ENCODE results near the gene PLCB1. TPM values are rescaled to one million over a fixed set of nuclear protein-coding genes. Genes with fewer than 3 reads are reported as not detected.

PLCB1 gene
- total and polyA plus RNA-seq, 2 of the 4 experiments (the other 2 are of a cell fraction) = 5.6 to 16.1 TPM

- Histone ChIP-seq H3K79me1 (ENCODE audit: low read depth in 1 of 2, low read length in 2 of 2) (no peaks in the 10 kb centered on the region), H3K56ac (ENCODE audit: extremely low read depth, insufficient read depth, low read length) (no peak overlapping the region), H3K4me2 (ENCODE audit: low read depth, low read length) (no peak overlapping the region), H3K9ac (ENCODE audit: low read depth, low read length) (no peak overlapping the region), H3K4me3 (ENCODE audit: insufficient read depth, low read depth, low read length) (no peak overlapping the region), H2BK20ac (ENCODE audit: low read depth, low read length) (no peak overlapping the region), H2AFZ (replicated peaks; ENCODE audit: low read length, poor library complexity) (no peak overlapping the region), H2AK9ac (replicated peaks; ENCODE audit: low read depth, low read length, poor library complexity) (no peak overlapping the region), H2BK15ac (ENCODE audit: low read depth, low read length) (no peak overlapping the region), H3K4me1 (ENCODE audit: control insufficient read depth, insufficient read depth, low read length) (peaks cover 1% of the 10 kb centered on the region; the same call in 1 of the 2 replicates), H3K18ac (ENCODE audit: low read depth, low read length) (no peak overlapping the region), H4K8ac (ENCODE audit: low read depth in 2 of 2, low read length in 2 of 2) (no peak overlapping the region), H4K91ac (ENCODE audit: insufficient read depth, low read depth, low read length) (no peak overlapping the region), H2BK120ac (ENCODE audit: low read depth, low read length) (no peak overlapping the region), H3K23ac (ENCODE audit: low read depth, low read length) (no peak overlapping the region), H3K9me1 (ENCODE audit: insufficient read depth, low read length) (no peaks in the 10 kb centered on the region), H3K27ac (ENCODE audit: insufficient read depth, low read length) (no peak overlapping the region), H2AK5ac (ENCODE audit: low read depth, low read length) (no peak overlapping the region), H4K20me1 (ENCODE audit: insufficient read depth, low read length) (no peaks in the 10 kb centered on the region), H3K4ac (ENCODE audit: low read depth, low read length) (no peak overlapping the region), H4K5ac (ENCODE audit: low read depth, low read length) (no peak overlapping the region), H3K36me3 (ENCODE audit: control insufficient read depth, insufficient read depth, low read length) (no peaks in the 10 kb centered on the region), H2BK5ac (ENCODE audit: low read depth, low read length, poor library complexity, severe bottlenecking) (no peak overlapping the region), H3K27me3 (ENCODE audit: control insufficient read depth, insufficient read depth, low read length) (no peaks in the 10 kb centered on the region), H3K14ac (replicated peaks; ENCODE audit: low read depth, low read length) (no peak overlapping the region), H3K9me3 (ENCODE audit: control insufficient read depth, insufficient read depth, low read length) (no peaks in the 10 kb centered on the region)
- peak; percentile 51 for ATAC-seq (ENCODE audit: low read depth)
- POLR2A ChIA-PET (ENCODE audit: unreplicated experiment) = no interaction called here
- intact Hi-C loops (cut with micrococcal nuclease) = no loop called here
- dilution Hi-C loops (cut with HindIII; ENCODE audit: low sequenced_read_pairs, unreplicated experiment) = no loop called here
- CTCF ChIA-PET = interaction anchor here (1.1 to 1.3 kb wide), 2 partner anchors 17 to 58 kb away, joined by 3 read pairs; no protein-coding TSS in a partner anchor
- DNase-seq = no peak
- no CpG with 5 or more reads among the region's 1 CpG for WGBS, 2 experiments (ENCODE audit: extremely low coverage in 2 of 2, insufficient read length in 1 of 2)
- in situ Hi-C loops (cut with MboI; ENCODE audit: low sequenced_read_pairs) = no loop called here
- BruUV-seq (replicated peaks) = no TSS peak
- no peak for TF ChIP-seq RFX5 (IDR thresholded peaks at IDR 0.05; ENCODE audit: low read depth, low read length)
- TF ChIP-seq NFE2L2 (IDR thresholded peaks at IDR 0.05; ENCODE audit: low read depth, low read length) = no peak
- TF ChIP-seq CHD1 (IDR thresholded peaks at IDR 0.05; ENCODE audit: low read depth, low read length) = no peak
- TF ChIP-seq RAD21 (IDR thresholded peaks at IDR 0.05; ENCODE audit: low read length) = no peak
- TF ChIP-seq USF2 (IDR thresholded peaks at IDR 0.05; ENCODE audit: low read depth, low read length) = no peak
- no peak for TF ChIP-seq RCOR1 (IDR thresholded peaks at IDR 0.05; ENCODE audit: insufficient replicate concordance, low read length)
- TF ChIP-seq, protein P1, sequence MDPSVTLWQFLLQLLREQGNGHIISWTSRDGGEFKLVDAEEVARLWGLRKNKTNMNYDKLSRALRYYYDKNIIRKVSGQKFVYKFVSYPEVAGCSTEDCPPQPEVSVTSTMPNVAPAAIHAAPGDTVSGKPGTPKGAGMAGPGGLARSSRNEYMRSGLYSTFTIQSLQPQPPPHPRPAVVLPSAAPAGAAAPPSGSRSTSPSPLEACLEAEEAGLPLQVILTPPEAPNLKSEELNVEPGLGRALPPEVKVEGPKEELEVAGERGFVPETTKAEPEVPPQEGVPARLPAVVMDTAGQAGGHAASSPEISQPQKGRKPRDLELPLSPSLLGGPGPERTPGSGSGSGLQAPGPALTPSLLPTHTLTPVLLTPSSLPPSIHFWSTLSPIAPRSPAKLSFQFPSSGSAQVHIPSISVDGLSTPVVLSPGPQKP (IDR thresholded peaks at IDR 0.05; ENCODE audit: borderline replicate concordance, low read depth, low read length) = no peak
- no peak for TF ChIP-seq MAFK (IDR thresholded peaks at IDR 0.05; ENCODE audit: low read depth, low read length)
- no peak for TF ChIP-seq MXI1 (IDR thresholded peaks at IDR 0.05; ENCODE audit: borderline replicate concordance, low read depth, low read length)
- TF ChIP-seq, protein P2, sequence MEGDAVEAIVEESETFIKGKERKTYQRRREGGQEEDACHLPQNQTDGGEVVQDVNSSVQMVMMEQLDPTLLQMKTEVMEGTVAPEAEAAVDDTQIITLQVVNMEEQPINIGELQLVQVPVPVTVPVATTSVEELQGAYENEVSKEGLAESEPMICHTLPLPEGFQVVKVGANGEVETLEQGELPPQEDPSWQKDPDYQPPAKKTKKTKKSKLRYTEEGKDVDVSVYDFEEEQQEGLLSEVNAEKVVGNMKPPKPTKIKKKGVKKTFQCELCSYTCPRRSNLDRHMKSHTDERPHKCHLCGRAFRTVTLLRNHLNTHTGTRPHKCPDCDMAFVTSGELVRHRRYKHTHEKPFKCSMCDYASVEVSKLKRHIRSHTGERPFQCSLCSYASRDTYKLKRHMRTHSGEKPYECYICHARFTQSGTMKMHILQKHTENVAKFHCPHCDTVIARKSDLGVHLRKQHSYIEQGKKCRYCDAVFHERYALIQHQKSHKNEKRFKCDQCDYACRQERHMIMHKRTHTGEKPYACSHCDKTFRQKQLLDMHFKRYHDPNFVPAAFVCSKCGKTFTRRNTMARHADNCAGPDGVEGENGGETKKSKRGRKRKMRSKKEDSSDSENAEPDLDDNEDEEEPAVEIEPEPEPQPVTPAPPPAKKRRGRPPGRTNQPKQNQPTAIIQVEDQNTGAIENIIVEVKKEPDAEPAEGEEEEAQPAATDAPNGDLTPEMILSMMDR (conservative IDR thresholded peaks at IDR 0.05; ENCODE audit: low read depth, low read length) = no peak
- TF ChIP-seq CEBPB (IDR thresholded peaks at IDR 0.05; ENCODE audit: low read depth, low read length) = no peak
- no peak for TF ChIP-seq FOS (IDR thresholded peaks at IDR 0.05; ENCODE audit: low read depth, low read length)
- TF ChIP-seq SMC3 (IDR thresholded peaks at IDR 0.05; ENCODE audit: low read depth, low read length) = no peak
- no peak for TF ChIP-seq POLR2A (IDR thresholded peaks at IDR 0.05; ENCODE audit: low read depth, low read length)
- TF ChIP-seq BHLHE40 (IDR thresholded peaks at IDR 0.05; ENCODE audit: low read depth, low read length) = no peak
- no peak for TF ChIP-seq MAZ (IDR thresholded peaks at IDR 0.05; ENCODE audit: borderline replicate concordance, low read depth, low read length)
These were observed 531.4 kb downstream of the PLCB1 start for GRCh38 chr20:8663424-8663823.
